ENCODE results near the gene HS3ST4. TPM values are rescaled to one million over a fixed set of nuclear protein-coding genes. Genes with fewer than 3 reads are reported as not detected.

The HS3ST4 gene
- total and polyA plus RNA-seq, 2 of the 8 experiments (the other 6 are each of a cell fraction or from before 2014, with no cell fraction given) = 1.9 to 3.3 TPM

- Histone ChIP-seq H2BK12ac (ENCODE audit: low read depth, low read length) (no peak overlapping the region), H3K9ac (replicated peaks in 1 of 4; ENCODE audit: extremely low read depth in 1 of 4, low read depth in 3 of 4, low read length in 3 of 4) (no peak overlapping the region), H2AFZ (ENCODE audit: low read length) (no peak overlapping the region), H3K4me1 (replicated peaks in 1 of 4; ENCODE audit: control insufficient read depth in 3 of 4, insufficient read depth in 4 of 4, low read length in 3 of 4) (no peaks in the 10 kb centered on the region), H3K36me3 (ENCODE audit: control insufficient read depth in 2 of 4, insufficient read depth in 4 of 4, low read length in 3 of 4) (no peaks in the 10 kb centered on the region), H3K27ac (ENCODE audit: low read depth, low read length) (no peak overlapping the region), H3K4ac (replicated peaks; ENCODE audit: insufficient read length, low read depth, low read length) (no peak overlapping the region), H3K4me2 (ENCODE audit: insufficient read depth in 1 of 2, low read depth in 2 of 2, low read length in 2 of 2) (no peak overlapping the region), H3K27me3 (replicated peaks in 1 of 4; ENCODE audit: control insufficient read depth in 3 of 4, extremely low read depth in 1 of 4, insufficient read depth in 3 of 4, low read length in 3 of 4) (no peaks in the 10 kb centered on the region), H2BK15ac (ENCODE audit: low read length) (no peak overlapping the region), H3K23ac (ENCODE audit: insufficient read length) (no peak overlapping the region), H3K4me3 (ENCODE audit: extremely low read depth in 1 of 4, insufficient read depth in 2 of 4, low read depth in 3 of 4, low read length in 4 of 4) (no peak overlapping the region), H4K5ac (ENCODE audit: insufficient read length, low read depth, low read length) (no peak overlapping the region), H3K18ac (ENCODE audit: extremely low read depth, low read length) (no peak overlapping the region), H4K20me1 (replicated peaks in 1 of 2; ENCODE audit: control insufficient read depth in 1 of 2, insufficient read depth in 2 of 2, low read length in 2 of 2) (no peaks in the 10 kb centered on the region), H2AK5ac (ENCODE audit: low read depth, low read length) (no peak overlapping the region), H2BK120ac (replicated peaks; ENCODE audit: low read depth, low read length) (no peak overlapping the region), H2BK5ac (ENCODE audit: low read depth, low read length) (no peak overlapping the region), H3K14ac (ENCODE audit: insufficient read length) (no peak overlapping the region), H3K79me1 (ENCODE audit: low read depth, low read length) (no peaks in the 10 kb centered on the region), H4K91ac (replicated peaks; ENCODE audit: insufficient read length, low read length) (no peak overlapping the region), H3K9me3 (ENCODE audit: insufficient read depth in 2 of 2, low read depth in 1 of 2, low read length in 1 of 2) (peaks cover 0 to 5% of the 10 kb centered on the region in 2 experiments; a peak in 1 of 4 replicates), H2BK20ac (ENCODE audit: low read length) (no peak overlapping the region), H3K56ac (replicated peaks; ENCODE audit: insufficient read length, low read depth, low read length) (no peak overlapping the region), H4K8ac (ENCODE audit: extremely low read depth, insufficient read depth, low read length) (no peak overlapping the region), H3K23me2 (ENCODE audit: low read depth, low read length) (no peaks in the 10 kb centered on the region), H3K79me2 (ENCODE audit: control insufficient read depth in 1 of 2, insufficient read depth in 2 of 2, low read length in 2 of 2) (no peaks in the 10 kb centered on the region)
- ChIA-PET POLR2A (ENCODE audit: partially characterized antibody) (interaction anchor here (0.7 kb wide), 1 partner anchor 16 kb away, joined by 3 read pairs; no protein-coding TSS in a partner anchor), CTCF (ENCODE audit: partially characterized antibody) (interaction anchor here (0.6 kb wide), 1 partner anchor 571 kb away, joined by 3 read pairs; no protein-coding TSS in a partner anchor)
- no peak for DNase-seq (ENCODE audit: low read depth in 1 of 2, low spot score in 2 of 2)
- 81% methylated on average over 2 of the region's 2 CpGs; no CpG with 5 or more reads in 1 of the 2 experiments for WGBS, 2 experiments (ENCODE audit: extremely low coverage in 1 of 2, insufficient coverage in 1 of 2, insufficient read length in 1 of 2, insufficient replicate concordance in 2 of 2, low coverage in 1 of 2, low lambda C conversion rate in 2 of 2, missing lambda C conversion rate in 1 of 2)
- FAIRE-seq = no peak
- TF ChIP-seq RAD21 (IDR thresholded peaks at IDR 0.05 in 1 of 2, conservative IDR thresholded peaks at IDR 0.05 in 1 of 2; ENCODE audit: low read depth in 2 of 2, low read length in 2 of 2) = no peak
- TF ChIP-seq RXRA (IDR thresholded peaks at IDR 0.05; ENCODE audit: insufficient read depth, low read depth, low read length) = no peak
- TF ChIP-seq BACH1 (IDR thresholded peaks at IDR 0.05; ENCODE audit: low read length) = no peak
- no peak for TF ChIP-seq TAF7 (optimal IDR thresholded peaks at IDR 0.05; ENCODE audit: borderline replicate concordance, low read depth, low read length)
- no peak for TF ChIP-seq ZNF274 (IDR thresholded peaks at IDR 0.05; ENCODE audit: borderline replicate concordance, extremely low read depth, low read length)
- no peak for TF ChIP-seq POU5F1 (IDR thresholded peaks at IDR 0.05; ENCODE audit: low read depth, low read length)
- TF ChIP-seq, protein P1, sequence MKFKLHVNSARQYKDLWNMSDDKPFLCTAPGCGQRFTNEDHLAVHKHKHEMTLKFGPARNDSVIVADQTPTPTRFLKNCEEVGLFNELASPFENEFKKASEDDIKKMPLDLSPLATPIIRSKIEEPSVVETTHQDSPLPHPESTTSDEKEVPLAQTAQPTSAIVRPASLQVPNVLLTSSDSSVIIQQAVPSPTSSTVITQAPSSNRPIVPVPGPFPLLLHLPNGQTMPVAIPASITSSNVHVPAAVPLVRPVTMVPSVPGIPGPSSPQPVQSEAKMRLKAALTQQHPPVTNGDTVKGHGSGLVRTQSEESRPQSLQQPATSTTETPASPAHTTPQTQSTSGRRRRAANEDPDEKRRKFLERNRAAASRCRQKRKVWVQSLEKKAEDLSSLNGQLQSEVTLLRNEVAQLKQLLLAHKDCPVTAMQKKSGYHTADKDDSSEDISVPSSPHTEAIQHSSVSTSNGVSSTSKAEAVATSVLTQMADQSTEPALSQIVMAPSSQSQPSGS (IDR thresholded peaks at IDR 0.05; ENCODE audit: low read length) = no peak
- TF ChIP-seq BRCA1 (IDR thresholded peaks at IDR 0.05; ENCODE audit: low read depth, low read length) = no peak
- TF ChIP-seq RFX5 (IDR thresholded peaks at IDR 0.05; ENCODE audit: borderline replicate concordance, low read depth, low read length) = no peak
- TF ChIP-seq PHF8 (conservative IDR thresholded peaks at IDR 0.05; ENCODE audit: low read depth, low read length) = no peak
- no peak for TF ChIP-seq CBX5 (IDR thresholded peaks at IDR 0.05; ENCODE audit: low read depth, low read length)
- no peak for TF ChIP-seq SP2 (IDR thresholded peaks at IDR 0.05; ENCODE audit: low read length)
These were observed 135.9 kb downstream of the HS3ST4 start for GRCh38 chr16:25827709-25828108.
